ENCODE measurements around the gene BANP.

Gene BANP

GRCh38 chr16:88084881-88085280 lies 133.6 kb downstream of the BANP start:
- ChIA-PET POLR2A (interaction anchor here (0.6 kb wide), 1 partner anchor 917 kb away, joined by 3 read pairs; no protein-coding TSS in a partner anchor), CTCF (interaction anchor here (0.6 kb wide), 1 partner anchor 158 kb away, joined by 4 read pairs; no protein-coding TSS in a partner anchor)
- no peaks in the 10 kb centered on the region for H3K36me3 ChIP-seq (ENCODE audit: control insufficient read depth in 2 of 2, insufficient read depth in 1 of 2, low read length in 2 of 2)
- no peaks in the 10 kb centered on the region for H3K4me1 ChIP-seq (ENCODE audit: control insufficient read depth, insufficient read depth, low read length)
- H3K4me3 ChIP-seq (ENCODE audit: low read depth, low read length), result no peak overlapping the region
- TF ChIP-seq ZBTB7A (tag by site-specific recombination; IDR thresholded peaks at IDR 0.05; ENCODE audit: low read depth) (no peak), GLIS1 (tag by site-specific recombination; IDR thresholded peaks at IDR 0.05) (no peak), ZNF707 (tag by site-specific recombination; IDR thresholded peaks at IDR 0.05) (no peak), KLF7 (tag by site-specific recombination; IDR thresholded peaks at IDR 0.05; ENCODE audit: borderline replicate concordance) (no peak), PBX3 (CRISPR knock-in tag; IDR thresholded peaks at IDR 0.05) (no peak), ZNF10 (tag by site-specific recombination; IDR thresholded peaks at IDR 0.05) (no peak), INSM2 (tag by site-specific recombination; IDR thresholded peaks at IDR 0.05) (no peak), ZNF391 (tag by site-specific recombination; IDR thresholded peaks at IDR 0.05; ENCODE audit: borderline replicate concordance, low read depth) (no peak), ZNF214 (tag by site-specific recombination; IDR thresholded peaks at IDR 0.05; ENCODE audit: borderline replicate concordance) (no peak), SP2 (tag by site-specific recombination; IDR thresholded peaks at IDR 0.05) (no peak)
- TF ChIP-seq, protein P1, sequence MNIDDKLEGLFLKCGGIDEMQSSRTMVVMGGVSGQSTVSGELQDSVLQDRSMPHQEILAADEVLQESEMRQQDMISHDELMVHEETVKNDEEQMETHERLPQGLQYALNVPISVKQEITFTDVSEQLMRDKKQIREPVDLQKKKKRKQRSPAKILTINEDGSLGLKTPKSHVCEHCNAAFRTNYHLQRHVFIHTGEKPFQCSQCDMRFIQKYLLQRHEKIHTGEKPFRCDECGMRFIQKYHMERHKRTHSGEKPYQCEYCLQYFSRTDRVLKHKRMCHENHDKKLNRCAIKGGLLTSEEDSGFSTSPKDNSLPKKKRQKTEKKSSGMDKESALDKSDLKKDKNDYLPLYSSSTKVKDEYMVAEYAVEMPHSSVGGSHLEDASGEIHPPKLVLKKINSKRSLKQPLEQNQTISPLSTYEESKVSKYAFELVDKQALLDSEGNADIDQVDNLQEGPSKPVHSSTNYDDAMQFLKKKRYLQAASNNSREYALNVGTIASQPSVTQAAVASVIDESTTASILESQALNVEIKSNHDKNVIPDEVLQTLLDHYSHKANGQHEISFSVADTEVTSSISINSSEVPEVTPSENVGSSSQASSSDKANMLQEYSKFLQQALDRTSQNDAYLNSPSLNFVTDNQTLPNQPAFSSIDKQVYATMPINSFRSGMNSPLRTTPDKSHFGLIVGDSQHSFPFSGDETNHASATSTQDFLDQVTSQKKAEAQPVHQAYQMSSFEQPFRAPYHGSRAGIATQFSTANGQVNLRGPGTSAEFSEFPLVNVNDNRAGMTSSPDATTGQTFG (tag by site-specific recombination; IDR thresholded peaks at IDR 0.05; ENCODE audit: borderline replicate concordance), result no peak
- TF ChIP-seq, protein P2, sequence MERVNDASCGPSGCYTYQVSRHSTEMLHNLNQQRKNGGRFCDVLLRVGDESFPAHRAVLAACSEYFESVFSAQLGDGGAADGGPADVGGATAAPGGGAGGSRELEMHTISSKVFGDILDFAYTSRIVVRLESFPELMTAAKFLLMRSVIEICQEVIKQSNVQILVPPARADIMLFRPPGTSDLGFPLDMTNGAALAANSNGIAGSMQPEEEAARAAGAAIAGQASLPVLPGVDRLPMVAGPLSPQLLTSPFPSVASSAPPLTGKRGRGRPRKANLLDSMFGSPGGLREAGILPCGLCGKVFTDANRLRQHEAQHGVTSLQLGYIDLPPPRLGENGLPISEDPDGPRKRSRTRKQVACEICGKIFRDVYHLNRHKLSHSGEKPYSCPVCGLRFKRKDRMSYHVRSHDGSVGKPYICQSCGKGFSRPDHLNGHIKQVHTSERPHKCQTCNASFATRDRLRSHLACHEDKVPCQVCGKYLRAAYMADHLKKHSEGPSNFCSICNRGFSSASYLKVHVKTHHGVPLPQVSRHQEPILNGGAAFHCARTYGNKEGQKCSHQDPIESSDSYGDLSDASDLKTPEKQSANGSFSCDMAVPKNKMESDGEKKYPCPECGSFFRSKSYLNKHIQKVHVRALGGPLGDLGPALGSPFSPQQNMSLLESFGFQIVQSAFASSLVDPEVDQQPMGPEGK (tag by site-specific recombination; IDR thresholded peaks at IDR 0.05), result no peak
- H3K9me3 ChIP-seq (ENCODE audit: control insufficient read depth, insufficient read depth, low read depth, low read length), result no peaks in the 10 kb centered on the region
- H3K27ac ChIP-seq (ENCODE audit: extremely low read depth, low read depth, low read length), result no peak overlapping the region

DNA sequence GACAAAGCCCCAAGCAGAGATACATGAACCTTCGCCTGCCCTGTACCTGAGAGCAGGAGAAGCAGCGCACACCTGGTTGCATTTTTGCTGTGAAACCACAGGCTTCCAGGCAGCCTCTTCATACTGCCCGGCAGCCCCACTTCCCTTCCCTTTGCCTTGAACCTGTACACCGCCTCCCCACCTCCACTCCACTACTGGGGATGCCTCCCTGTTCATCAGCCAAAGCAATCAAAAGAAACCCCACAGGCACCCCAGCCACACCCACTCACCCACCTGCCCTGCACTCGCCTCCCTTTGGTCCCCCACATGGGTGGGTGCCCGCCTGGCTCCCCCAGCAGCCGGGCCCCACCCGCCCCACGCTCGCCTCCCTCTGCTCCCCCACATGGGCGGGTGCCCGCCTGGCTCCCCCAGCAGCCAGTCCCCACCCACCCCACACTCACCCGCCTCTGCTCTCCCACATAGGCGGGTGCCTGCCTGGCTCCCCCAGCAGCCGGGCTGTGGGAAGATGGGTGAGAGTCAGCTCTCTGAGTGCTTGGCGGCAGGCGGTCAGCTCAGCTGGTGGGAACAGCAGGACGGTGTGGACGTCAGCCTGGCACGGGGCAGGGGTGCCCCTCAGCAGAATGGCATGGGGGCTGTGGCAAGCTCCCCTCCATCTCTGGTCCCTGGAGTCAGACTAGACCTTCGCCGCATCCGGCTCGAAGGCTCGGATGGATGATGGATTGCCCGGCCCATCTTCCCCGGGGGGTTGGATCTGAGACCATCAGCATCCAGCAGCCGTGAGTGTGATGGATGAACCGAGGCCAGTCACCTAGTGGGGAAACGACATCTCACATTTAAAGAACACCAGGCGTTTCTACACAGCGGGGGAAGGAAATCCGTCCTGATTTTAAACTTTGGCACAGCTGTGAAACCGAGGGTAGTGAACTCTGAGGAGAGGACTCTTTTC lies 135.6 kb downstream of the BANP start:
- ChIA-PET POLR2A (no interaction called here), CTCF (no interaction called here)
- Histone ChIP-seq H3K27ac (ENCODE audit: extremely low read depth, low read depth, low read length) (no peak overlapping the region), H3K9me3 (ENCODE audit: control insufficient read depth, insufficient read depth, low read depth, low read length) (no peaks in the 10 kb centered on the region), H3K4me1 (ENCODE audit: control insufficient read depth, insufficient read depth, low read length) (no peaks in the 10 kb centered on the region), H3K36me3 (ENCODE audit: control insufficient read depth in 2 of 2, insufficient read depth in 1 of 2, low read length in 2 of 2) (no peaks in the 10 kb centered on the region), H3K4me3 (ENCODE audit: low read depth, low read length) (no peak overlapping the region)
- no peak for TF ChIP-seq ZNF302 (tag by site-specific recombination; IDR thresholded peaks at IDR 0.05; ENCODE audit: low read depth)
- 0 out of 2 replicates have a peak, but pooled peaks have one; percentile 31 for TF ChIP-seq ZFHX2 (tag by site-specific recombination; conservative IDR thresholded peaks at IDR 0.05)
- peak; percentile 25; the same call in 1 of the 2 replicates for TF ChIP-seq EGR2 (tag by site-specific recombination; IDR thresholded peaks at IDR 0.05; ENCODE audit: low read depth)
- peak; percentile 91 for TF ChIP-seq KLF1 (tag by site-specific recombination; IDR thresholded peaks at IDR 0.05)
- TF ChIP-seq, protein P1 (tag by site-specific recombination; IDR thresholded peaks at IDR 0.05; ENCODE audit: borderline replicate concordance), result no peak
- TF ChIP-seq ZNF621 (tag by site-specific recombination; IDR thresholded peaks at IDR 0.05), result no peak
- no peak for TF ChIP-seq YY2 (tag by site-specific recombination; IDR thresholded peaks at IDR 0.05)
- TF ChIP-seq ZBTB20 (tag by site-specific recombination; IDR thresholded peaks at IDR 0.05), result no peak
